GM12878 (cell line): Measurements from ENCODE around the gene USP27X. TPM values are rescaled to one million over a fixed set of nuclear protein-coding genes. Genes with fewer than 3 reads are reported as not detected.

Experiments
- ATAC-seq: fragments of 200-7000 bp; cut with Tn5 transposase; 3 replicates; pipeline ENCODE4 v1.9.1; 2020; ENCODE audit warnings: mild to moderate bottlenecking, moderate library complexity
- BruUV-seq: library from RNA; stranded (reverse); fragments of 400-500 nt; replicated peaks from 2 replicates; lab custom pipeline; 2021; lab: Mats Ljungman, UMichigan
- CTCF ChIA-PET: fragments of 300-600 bp; sonication (Branson Sonifier 250); formaldehyde crosslinking; extraction: SDS; loops from one replicate; lab custom pipeline; 2021; ENCODE audit warnings: inconsistent platforms; lab: Yijun Ruan, JAX
- POLR2A ChIA-PET: fragments of 350-600 bp; formaldehyde crosslinking; extraction: SDS; loops from one replicate; lab custom pipeline; 2021; ENCODE audit warnings: inconsistent platforms; lab: Charles Lee
- RAD21 ChIA-PET: fragments of 300-600 bp; sonication (Branson Sonifier 250); formaldehyde crosslinking; loops from one replicate; lab custom pipeline; 2023; ENCODE audit warnings: antibody characterized with exemption; ENCODE audit not compliant: unreplicated experiment; lab: Charles Lee
- SMC1A ChIA-PET: fragments of 300-600 bp; sonication (Branson Sonifier 250); formaldehyde crosslinking; loops from one replicate; lab custom pipeline; 2023; ENCODE audit not compliant: unreplicated experiment, uncharacterized antibody; lab: Charles Lee
- DNase-seq: peaks from one replicate; pipeline ENCODE4 v3.0.0-alpha.2; 2011; ENCODE audit warnings: low read depth, low spot score
- FAIRE-seq: peaks from 3 replicates; lab custom pipeline; 2011; peaks lifted over from hg19 to GRCh38; lab: Jason Lieb, UNC
- H2AFZ ChIP-seq: 2 replicates; pipeline ENCODE4 v1.6.0; 2011; ENCODE audit warnings: low read depth, low read length, control low read depth; ENCODE audit not compliant: control insufficient read depth
- H3K27ac ChIP-seq: 2 replicates; pipeline ENCODE4 v1.5.1; 2011; ENCODE audit warnings: control low read depth; ENCODE audit not compliant: control insufficient read depth, insufficient read depth
- H3K27me3 ChIP-seq, 2 experiments: replicated peaks in 1 of 2; 2 replicates each; pipeline versions ENCODE4 v1.6.0 to v1.6.1; 2011; ENCODE audit warnings: low read length in 1 of 2; ENCODE audit not compliant: control insufficient read depth in 2 of 2, insufficient read depth in 2 of 2
- H3K36me3 ChIP-seq, 2 experiments: 2 replicates each; pipeline ENCODE4 v1.5.1; 2011; ENCODE audit warnings: low read length in 1 of 2; ENCODE audit not compliant: control insufficient read depth in 2 of 2, insufficient read depth in 2 of 2
- H3K4me1 ChIP-seq: 2 replicates; pipeline ENCODE4 v1.6.1; 2011; ENCODE audit warnings: mild to moderate bottlenecking, low read length, moderate library complexity, mixed read lengths; ENCODE audit not compliant: control insufficient read depth, insufficient read depth
- H3K4me2 ChIP-seq: 2 replicates; pipeline ENCODE4 v1.6.0; 2011; ENCODE audit warnings: control low read depth; ENCODE audit not compliant: control insufficient read depth, insufficient read depth
- H3K4me3 ChIP-seq: fragments of 200-600 bp; sonication (generic); 2 replicates; pipeline ENCODE4 v1.5.1; 2016
- H3K79me2 ChIP-seq: 2 replicates; pipeline ENCODE4 v1.6.0; 2011; ENCODE audit warnings: low read length; ENCODE audit not compliant: control insufficient read depth, insufficient read depth
- H3K9ac ChIP-seq: 2 replicates; pipeline ENCODE4 v1.8.0; 2011; ENCODE audit warnings: low read length, control low read depth, mixed read lengths; ENCODE audit not compliant: control insufficient read depth, insufficient read depth
- H3K9me3 ChIP-seq: replicated peaks from 3 replicates; pipeline ENCODE4 v1.5.1; 2011; ENCODE audit warnings: mild to moderate bottlenecking, low read length; ENCODE audit not compliant: control insufficient read depth, insufficient read depth
- H4K20me1 ChIP-seq: 2 replicates; pipeline ENCODE4 v1.6.0; 2011; ENCODE audit not compliant: control insufficient read depth, insufficient read depth
- BRCA1 ChIP-seq: IDR thresholded peaks from 2 replicates; pipeline ENCODE4 v1.6.1; 2011; ENCODE audit warnings: low read depth, low read length, improper control_type of control experiment
- CHD2 ChIP-seq: IDR thresholded peaks from 2 replicates; pipeline ENCODE4 v1.6.1; 2011; ENCODE audit warnings: low read depth, low read length, improper control_type of control experiment, borderline replicate concordance
- FOXK2 ChIP-seq: fragments of 450-650 bp; IDR thresholded peaks from 2 replicates; pipeline ENCODE4 v1.6.1; 2017; ENCODE audit warnings: mild to moderate bottlenecking, moderate library complexity
- NFXL1 ChIP-seq: fragments of 450-650 bp; IDR thresholded peaks from 2 replicates; pipeline ENCODE4 v1.6.1; 2017; ENCODE audit warnings: antibody characterized with exemption, mild to moderate bottlenecking, borderline replicate concordance
- NR2C1 ChIP-seq: fragments of 450-650 bp; IDR thresholded peaks from 2 replicates; pipeline ENCODE4 v1.6.1; 2017; ENCODE audit warnings: antibody characterized with exemption, mild to moderate bottlenecking, moderate library complexity
- RAD51 ChIP-seq: fragments of 450-650 bp; IDR thresholded peaks from 2 replicates; pipeline ENCODE4 v1.6.1; 2016; ENCODE audit warnings: moderate library complexity, mild to moderate bottlenecking, inconsistent platforms
- YY1 ChIP-seq: IDR thresholded peaks from 2 replicates; pipeline ENCODE4 v1.6.1; 2011; ENCODE audit warnings: low read depth, mild to moderate bottlenecking, low read length
- ZNF217 ChIP-seq: fragments of 450-650 bp; IDR thresholded peaks from 2 replicates; pipeline ENCODE4 v1.6.1; 2017; ENCODE audit warnings: antibody characterized with exemption, mild to moderate bottlenecking
- in situ Hi-C: fragments of 300-500 bp; cut with MboI; formaldehyde crosslinking; loops from 9 replicates; pipeline ENCODE4 v1.14.3; 2018; ENCODE audit warnings: mixed read lengths
- intact Hi-C: fragments of 100-400 bp; cut with micrococcal nuclease; formaldehyde crosslinking; loops from one replicate; pipeline ENCODE4 v1.14.2; 2022; ENCODE audit not compliant: unreplicated experiment
- polyA plus RNA-seq, 11 experiments: library from polyadenylated mRNA; depleted of rRNA in 4 of 11; unstranded in 6 of 11; stranded (reverse) in 5 of 11; fragments of >200 nt; fragmentation: Nextera tagmentation in 4 of 11; fragmentation: Illumina TruSeq in 1 of 11; extraction: Ambion mirVana in 4 of 11; extraction: Trizol in 1 of 11; gene quantifications; 1 replicate in 1 of 11; 2 replicates in 10 of 11; pipeline versions ENCODE4 v1.2.1 to v1.2.3, GENCODE V29; 2011 to 2016; ENCODE audit warnings: inconsistent platforms in 2 of 11, missing spikeins in 2 of 11, low read depth in 1 of 11
- total RNA-seq, 4 experiments: library from RNA; depleted of rRNA in 3 of 4; stranded (reverse); fragments of >200 nt in 3 of 4; fragmentation: Illumina TruSeq in 1 of 4; extraction: Trizol in 1 of 4; gene quantifications; 2 replicates each; pipeline versions ENCODE4 v1.2.1 to v1.2.3, GENCODE V29; 2013 to 2021
- TF ChIP-seq, protein P1 (sequence below): IDR thresholded peaks from 2 replicates; pipeline ENCODE4 v1.6.1; 2012; ENCODE audit warnings: low read depth, low read length, improper control_type of control experiment
- TF ChIP-seq, protein P2 (sequence below): fragments of 450-650 bp; IDR thresholded peaks from 2 replicates; pipeline ENCODE4 v1.6.1; 2017; ENCODE audit warnings: antibody characterized with exemption, mild to moderate bottlenecking, moderate library complexity
- TF ChIP-seq, protein P3 (sequence below): IDR thresholded peaks from 2 replicates; pipeline ENCODE4 v1.6.1; 2012; ENCODE audit warnings: low read length, inconsistent platforms
- TF ChIP-seq, protein P4 (sequence below): IDR thresholded peaks from 2 replicates; pipeline ENCODE4 v1.6.1; 2012; ENCODE audit warnings: low read depth, low read length, improper control_type of control experiment
- TF ChIP-seq, protein P5 (sequence below): fragments of 450-650 bp; IDR thresholded peaks from 2 replicates; pipeline ENCODE4 v1.6.1; 2017; ENCODE audit warnings: borderline replicate concordance

USP27X gene
- total and polyA plus RNA-seq, 10 of the 15 experiments (the other 5 are each of a cell fraction or from before 2014, with no cell fraction given) = 0.09 to 2.0 (median 0.89) TPM; not detected in 1

DNA sequence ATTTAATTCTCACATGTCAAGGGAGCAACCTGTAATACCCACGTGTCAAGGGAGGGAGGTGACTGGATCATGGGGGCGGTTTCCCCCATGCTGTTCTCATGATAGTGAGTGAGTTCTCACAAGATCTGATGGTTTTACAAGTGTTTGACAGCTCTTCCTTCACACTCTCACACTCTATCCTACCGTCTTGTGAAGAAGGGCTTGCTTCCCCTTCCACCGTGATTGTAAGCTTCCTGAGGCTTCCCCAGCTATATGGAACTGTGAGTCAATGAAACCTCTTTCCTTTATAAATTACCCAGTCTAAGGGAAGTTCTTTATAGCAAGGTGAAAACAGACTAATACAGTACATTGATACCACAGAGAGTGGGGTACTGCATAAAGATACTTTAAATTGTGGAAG, 17.7 kb downstream of the USP27X start (continued):
- TF ChIP-seq, protein P1, sequence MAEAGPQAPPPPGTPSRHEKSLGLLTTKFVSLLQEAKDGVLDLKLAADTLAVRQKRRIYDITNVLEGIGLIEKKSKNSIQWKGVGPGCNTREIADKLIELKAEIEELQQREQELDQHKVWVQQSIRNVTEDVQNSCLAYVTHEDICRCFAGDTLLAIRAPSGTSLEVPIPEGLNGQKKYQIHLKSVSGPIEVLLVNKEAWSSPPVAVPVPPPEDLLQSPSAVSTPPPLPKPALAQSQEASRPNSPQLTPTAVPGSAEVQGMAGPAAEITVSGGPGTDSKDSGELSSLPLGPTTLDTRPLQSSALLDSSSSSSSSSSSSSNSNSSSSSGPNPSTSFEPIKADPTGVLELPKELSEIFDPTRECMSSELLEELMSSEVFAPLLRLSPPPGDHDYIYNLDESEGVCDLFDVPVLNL = no peak
- TF ChIP-seq, protein P2, sequence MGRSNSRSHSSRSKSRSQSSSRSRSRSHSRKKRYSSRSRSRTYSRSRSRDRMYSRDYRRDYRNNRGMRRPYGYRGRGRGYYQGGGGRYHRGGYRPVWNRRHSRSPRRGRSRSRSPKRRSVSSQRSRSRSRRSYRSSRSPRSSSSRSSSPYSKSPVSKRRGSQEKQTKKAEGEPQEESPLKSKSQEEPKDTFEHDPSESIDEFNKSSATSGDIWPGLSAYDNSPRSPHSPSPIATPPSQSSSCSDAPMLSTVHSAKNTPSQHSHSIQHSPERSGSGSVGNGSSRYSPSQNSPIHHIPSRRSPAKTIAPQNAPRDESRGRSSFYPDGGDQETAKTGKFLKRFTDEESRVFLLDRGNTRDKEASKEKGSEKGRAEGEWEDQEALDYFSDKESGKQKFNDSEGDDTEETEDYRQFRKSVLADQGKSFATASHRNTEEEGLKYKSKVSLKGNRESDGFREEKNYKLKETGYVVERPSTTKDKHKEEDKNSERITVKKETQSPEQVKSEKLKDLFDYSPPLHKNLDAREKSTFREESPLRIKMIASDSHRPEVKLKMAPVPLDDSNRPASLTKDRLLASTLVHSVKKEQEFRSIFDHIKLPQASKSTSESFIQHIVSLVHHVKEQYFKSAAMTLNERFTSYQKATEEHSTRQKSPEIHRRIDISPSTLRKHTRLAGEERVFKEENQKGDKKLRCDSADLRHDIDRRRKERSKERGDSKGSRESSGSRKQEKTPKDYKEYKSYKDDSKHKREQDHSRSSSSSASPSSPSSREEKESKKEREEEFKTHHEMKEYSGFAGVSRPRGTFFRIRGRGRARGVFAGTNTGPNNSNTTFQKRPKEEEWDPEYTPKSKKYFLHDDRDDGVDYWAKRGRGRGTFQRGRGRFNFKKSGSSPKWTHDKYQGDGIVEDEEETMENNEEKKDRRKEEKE = no peak
- TF ChIP-seq CHD2 (no peak), NR2C1 (no peak), NFXL1 (no peak)
- TF ChIP-seq, protein P3, sequence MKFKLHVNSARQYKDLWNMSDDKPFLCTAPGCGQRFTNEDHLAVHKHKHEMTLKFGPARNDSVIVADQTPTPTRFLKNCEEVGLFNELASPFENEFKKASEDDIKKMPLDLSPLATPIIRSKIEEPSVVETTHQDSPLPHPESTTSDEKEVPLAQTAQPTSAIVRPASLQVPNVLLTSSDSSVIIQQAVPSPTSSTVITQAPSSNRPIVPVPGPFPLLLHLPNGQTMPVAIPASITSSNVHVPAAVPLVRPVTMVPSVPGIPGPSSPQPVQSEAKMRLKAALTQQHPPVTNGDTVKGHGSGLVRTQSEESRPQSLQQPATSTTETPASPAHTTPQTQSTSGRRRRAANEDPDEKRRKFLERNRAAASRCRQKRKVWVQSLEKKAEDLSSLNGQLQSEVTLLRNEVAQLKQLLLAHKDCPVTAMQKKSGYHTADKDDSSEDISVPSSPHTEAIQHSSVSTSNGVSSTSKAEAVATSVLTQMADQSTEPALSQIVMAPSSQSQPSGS = no peak

DNA sequence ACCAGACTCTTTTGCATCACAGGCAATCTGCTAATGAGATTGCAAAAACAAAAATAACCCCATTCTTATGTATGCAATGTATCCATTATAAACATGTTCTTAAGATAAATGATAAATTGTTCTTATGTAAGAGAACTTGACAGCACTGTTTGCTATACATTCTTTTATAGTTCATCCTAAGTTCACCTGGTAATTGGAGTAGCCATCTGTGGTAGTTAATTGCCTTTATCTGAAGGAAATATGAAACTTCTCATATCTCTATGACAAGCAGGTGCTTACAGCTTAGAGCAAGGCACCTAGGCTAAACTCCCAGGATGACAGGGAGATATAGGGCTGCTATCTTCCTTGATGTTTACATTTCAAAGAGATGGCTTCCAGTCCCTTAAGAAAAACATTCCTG, 21.8 kb downstream of the USP27X start:
- POLR2A ChIA-PET = no interaction called here
- in situ Hi-C loops = no loop called here
- TF ChIP-seq, protein P4, sequence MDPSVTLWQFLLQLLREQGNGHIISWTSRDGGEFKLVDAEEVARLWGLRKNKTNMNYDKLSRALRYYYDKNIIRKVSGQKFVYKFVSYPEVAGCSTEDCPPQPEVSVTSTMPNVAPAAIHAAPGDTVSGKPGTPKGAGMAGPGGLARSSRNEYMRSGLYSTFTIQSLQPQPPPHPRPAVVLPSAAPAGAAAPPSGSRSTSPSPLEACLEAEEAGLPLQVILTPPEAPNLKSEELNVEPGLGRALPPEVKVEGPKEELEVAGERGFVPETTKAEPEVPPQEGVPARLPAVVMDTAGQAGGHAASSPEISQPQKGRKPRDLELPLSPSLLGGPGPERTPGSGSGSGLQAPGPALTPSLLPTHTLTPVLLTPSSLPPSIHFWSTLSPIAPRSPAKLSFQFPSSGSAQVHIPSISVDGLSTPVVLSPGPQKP = no peak
- no peak for TF ChIP-seq BRCA1
- no peak for TF ChIP-seq RAD51
- TF ChIP-seq, protein P5, sequence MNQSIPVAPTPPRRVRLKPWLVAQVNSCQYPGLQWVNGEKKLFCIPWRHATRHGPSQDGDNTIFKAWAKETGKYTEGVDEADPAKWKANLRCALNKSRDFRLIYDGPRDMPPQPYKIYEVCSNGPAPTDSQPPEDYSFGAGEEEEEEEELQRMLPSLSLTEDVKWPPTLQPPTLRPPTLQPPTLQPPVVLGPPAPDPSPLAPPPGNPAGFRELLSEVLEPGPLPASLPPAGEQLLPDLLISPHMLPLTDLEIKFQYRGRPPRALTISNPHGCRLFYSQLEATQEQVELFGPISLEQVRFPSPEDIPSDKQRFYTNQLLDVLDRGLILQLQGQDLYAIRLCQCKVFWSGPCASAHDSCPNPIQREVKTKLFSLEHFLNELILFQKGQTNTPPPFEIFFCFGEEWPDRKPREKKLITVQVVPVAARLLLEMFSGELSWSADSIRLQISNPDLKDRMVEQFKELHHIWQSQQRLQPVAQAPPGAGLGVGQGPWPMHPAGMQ = no peak
- no peak for TF ChIP-seq ZNF217
- TF ChIP-seq FOXK2 = no peak
- TF ChIP-seq YY1 = no peak

More for the DNA sequence above, 21.8 kb downstream of the USP27X start:
- ChIA-PET RAD21 (no interaction called here), SMC1A (no interaction called here), CTCF (interaction anchor here (1.4 to 1.5 kb wide), 2 partner anchors 15 to 18 kb away, joined by 4 read pairs; no protein-coding TSS in a partner anchor)
- Histone ChIP-seq H2AFZ (no peak overlapping the region), H3K4me1 (no peaks in the 10 kb centered on the region), H3K27me3 (no peaks in the 10 kb centered on the region), H4K20me1 (no peaks in the 10 kb centered on the region), H3K79me2 (no peaks in the 10 kb centered on the region), H3K9ac (no peak overlapping the region), H3K4me3 (no peak overlapping the region), H3K27ac (no peak overlapping the region), H3K9me3 (peaks cover 3% of the 10 kb centered on the region; the same call in 1 of the 3 replicates), H3K36me3 (no peaks in the 10 kb centered on the region), H3K4me2 (no peak overlapping the region)
- no TSS peak for BruUV-seq
- DNase-seq (no peak), FAIRE-seq (no peak), ATAC-seq (no peak)
- intact Hi-C loops = no loop called here
